CD14-positive monocyte (primary cell): ENCODE results near the gene NR2E1. TPM values are rescaled to one million over a fixed set of nuclear protein-coding genes. Genes with fewer than 3 reads are reported as not detected.

Source experiments
- DNase-seq, 3 donors: peaks; one replicate each; pipeline ENCODE4 v3.0.0-alpha.2; 2011 to 2022
- H2AFZ ChIP-seq: 2 replicates; pipeline ENCODE4 v1.6.0; 2012; ENCODE audit warnings: mild to moderate bottlenecking, low read depth, low read length, inconsistent platforms; ENCODE audit not compliant: insufficient read depth, poor library complexity, severe bottlenecking
- H3K27ac ChIP-seq, 2 donors: 1 replicate in 1 of 2; 2 replicates in 1 of 2; pipeline ENCODE4 v1.5.1; 2012 to 2013; ENCODE audit warnings: low read length in 2 of 2, control low read depth in 1 of 2, inconsistent platforms in 1 of 2, low read depth in 1 of 2, mild to moderate bottlenecking in 1 of 2
- H3K27me3 ChIP-seq, 2 donors: one replicate each; pipeline versions ENCODE4 v1.6.0 to v1.6.1; 2011 to 2013; ENCODE audit warnings: low read length in 2 of 2; ENCODE audit not compliant: control insufficient read depth in 2 of 2, insufficient read depth in 2 of 2
- H3K36me3 ChIP-seq, 2 donors: replicated peaks in 1 of 2; 1 replicate in 1 of 2; 2 replicates in 1 of 2; pipeline versions ENCODE4 v1.5.1 to v1.6.1; 2012 to 2013; ENCODE audit warnings: low read length in 2 of 2, control low read depth in 1 of 2, inconsistent platforms in 1 of 2, mild to moderate bottlenecking in 1 of 2; ENCODE audit not compliant: insufficient read depth in 2 of 2, control insufficient read depth in 1 of 2
- H3K4me1 ChIP-seq, 2 donors: 1 replicate in 1 of 2; 2 replicates in 1 of 2; pipeline versions ENCODE4 v1.5.1 to v1.6.1; 2012 to 2013; ENCODE audit warnings: low read length in 2 of 2, control low read depth in 1 of 2, inconsistent platforms in 1 of 2, mild to moderate bottlenecking in 1 of 2, moderate library complexity in 1 of 2; ENCODE audit not compliant: insufficient read depth in 2 of 2, control insufficient read depth in 1 of 2
- H3K4me2 ChIP-seq: replicated peaks from 2 replicates; pipeline ENCODE3; 2012; ENCODE audit warnings: low read length, moderate library complexity, mild to moderate bottlenecking; ENCODE audit not compliant: poor library complexity, severe bottlenecking; ENCODE audit errors: extremely low read depth
- H3K4me3 ChIP-seq, 3 experiments: fragments of 200-600 bp in 1 of 3; sonication (generic) in 1 of 3; replicated peaks in 1 of 3; 1 replicate in 2 of 3; 2 replicates in 1 of 3; pipeline ENCODE4 v1.5.1; 2011 to 2013; ENCODE audit warnings: low read length in 3 of 3, mild to moderate bottlenecking in 3 of 3, control low read depth in 2 of 3, low read depth in 2 of 3, inconsistent platforms in 1 of 3, moderate library complexity in 1 of 3
- H3K79me2 ChIP-seq: 2 replicates; pipeline ENCODE4 v1.6.0; 2012; ENCODE audit warnings: mild to moderate bottlenecking, control low read depth, inconsistent platforms, low read length, moderate library complexity; ENCODE audit not compliant: insufficient read depth
- H3K9ac ChIP-seq: 2 replicates; pipeline ENCODE4 v1.6.0; 2017; ENCODE audit warnings: low read length, mild to moderate bottlenecking; ENCODE audit not compliant: insufficient read depth, poor library complexity, severe bottlenecking
- H3K9me3 ChIP-seq, 2 donors: replicated peaks in 1 of 2; 1 replicate in 1 of 2; 2 replicates in 1 of 2; pipeline versions ENCODE4 v1.5.1 to v1.6.1; 2012 to 2013; ENCODE audit warnings: low read length in 2 of 2, control low read depth in 1 of 2; ENCODE audit not compliant: control insufficient read depth in 1 of 2, insufficient read depth in 1 of 2
- H4K20me1 ChIP-seq: 2 replicates; pipeline ENCODE4 v1.6.0; 2012; ENCODE audit warnings: mild to moderate bottlenecking, low read length, control low read depth, moderate library complexity; ENCODE audit not compliant: insufficient read depth
- H3K27ac Mint-ChIP-seq, 7 donors: one replicate each; pipeline ENCODE4 v1.8.0; 2020; ENCODE audit warnings: mild to moderate bottlenecking in 7 of 7, mixed read lengths in 7 of 7, moderate library complexity in 6 of 7, inconsistent platforms in 2 of 7
- H3K27me3 Mint-ChIP-seq, 3 donors: one replicate each; pipeline ENCODE4 v1.8.0; 2021 to 2022; ENCODE audit warnings: low read depth in 3 of 3, mild to moderate bottlenecking in 3 of 3, mixed read lengths in 3 of 3, moderate library complexity in 3 of 3, inconsistent platforms in 1 of 3
- H3K36me3 Mint-ChIP-seq, 2 donors: one replicate each; pipeline ENCODE4 v1.8.0; 2020; ENCODE audit warnings: mixed read lengths in 2 of 2, inconsistent platforms in 1 of 2, mild to moderate bottlenecking in 1 of 2
- H3K4me1 Mint-ChIP-seq: one replicate; pipeline ENCODE4 v1.8.0; 2020; ENCODE audit warnings: mild to moderate bottlenecking, mixed read lengths
- H3K4me3 Mint-ChIP-seq, 2 donors: one replicate each; pipeline ENCODE4 v1.8.0; 2020; ENCODE audit warnings: mild to moderate bottlenecking in 2 of 2, mixed read lengths in 2 of 2, moderate library complexity in 1 of 2
- H3K9me3 Mint-ChIP-seq, 7 donors: one replicate each; pipeline ENCODE4 v1.8.0; 2020 to 2022; ENCODE audit warnings: mixed read lengths in 7 of 7, mild to moderate bottlenecking in 6 of 7, moderate library complexity in 6 of 7, inconsistent platforms in 2 of 7
- WGBS: methylation state at CpG from one replicate; pipeline ENCODE4 v1.1.5; 2013; ENCODE audit warnings: missing lambda C conversion rate; ENCODE audit not compliant: insufficient coverage; 5-methylcytosine and 5-hydroxymethylcytosine counted together
- intact Hi-C, 2 donors: fragments of 100-400 bp; cut with micrococcal nuclease; formaldehyde crosslinking; loops; one replicate each; pipeline versions ENCODE4 v1.15.0 to v1.15.1; 2023
- polyA plus RNA-seq, 3 donors: library from polyadenylated mRNA; depleted of rRNA in 1 of 3; unstranded in 2 of 3; stranded (reverse) in 1 of 3; fragments of 300-500 nt in 2 of 3; fragments of >200 nt in 1 of 3; fragmentation: Illumina TruSeq in 2 of 3; gene quantifications; 1 replicate in 2 of 3; 2 replicates in 1 of 3; pipeline ENCODE4 v1.2.3, GENCODE V29; 2012 to 2021
- TF ChIP-seq, protein P1 (sequence below): fragments of 200-600 bp; IDR thresholded peaks from one replicate; pipeline ENCODE4 v1.8.0; 2022; ENCODE audit warnings: antibody characterized with exemption, mild to moderate bottlenecking

Gene NR2E1
- polyA plus RNA-seq, 3 donors = not detected

- TF ChIP-seq, protein P1, sequence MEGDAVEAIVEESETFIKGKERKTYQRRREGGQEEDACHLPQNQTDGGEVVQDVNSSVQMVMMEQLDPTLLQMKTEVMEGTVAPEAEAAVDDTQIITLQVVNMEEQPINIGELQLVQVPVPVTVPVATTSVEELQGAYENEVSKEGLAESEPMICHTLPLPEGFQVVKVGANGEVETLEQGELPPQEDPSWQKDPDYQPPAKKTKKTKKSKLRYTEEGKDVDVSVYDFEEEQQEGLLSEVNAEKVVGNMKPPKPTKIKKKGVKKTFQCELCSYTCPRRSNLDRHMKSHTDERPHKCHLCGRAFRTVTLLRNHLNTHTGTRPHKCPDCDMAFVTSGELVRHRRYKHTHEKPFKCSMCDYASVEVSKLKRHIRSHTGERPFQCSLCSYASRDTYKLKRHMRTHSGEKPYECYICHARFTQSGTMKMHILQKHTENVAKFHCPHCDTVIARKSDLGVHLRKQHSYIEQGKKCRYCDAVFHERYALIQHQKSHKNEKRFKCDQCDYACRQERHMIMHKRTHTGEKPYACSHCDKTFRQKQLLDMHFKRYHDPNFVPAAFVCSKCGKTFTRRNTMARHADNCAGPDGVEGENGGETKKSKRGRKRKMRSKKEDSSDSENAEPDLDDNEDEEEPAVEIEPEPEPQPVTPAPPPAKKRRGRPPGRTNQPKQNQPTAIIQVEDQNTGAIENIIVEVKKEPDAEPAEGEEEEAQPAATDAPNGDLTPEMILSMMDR = no peak
- WGBS = 4% methylated on average over 5 of the region's 18 CpGs
- H3K36me3 Mint-ChIP-seq = peaks cover 2 to 10% of the 10 kb centered on the region in 2 donors
- no peak overlapping the region for H3K27ac ChIP-seq
- H3K27me3 ChIP-seq = peaks cover 74 to 85% of the 10 kb centered on the region in 2 donors
- no peaks in the 10 kb centered on the region for H3K79me2 ChIP-seq
- peak overlapping the region in 1 of 2 donors; percentile 77 for H3K4me3 Mint-ChIP-seq
- DNase-seq = no peak
- no peak overlapping the region for H3K4me3 ChIP-seq
- intact Hi-C loops = no loop called here
- H3K9me3 ChIP-seq = peaks cover 0 to 23% of the 10 kb centered on the region in 2 donors
- peaks cover 0 to 15% (median 3%) of the 10 kb centered on the region in 7 donors for H3K9me3 Mint-ChIP-seq
- no peak overlapping the region for H2AFZ ChIP-seq
- H4K20me1 ChIP-seq = no peaks in the 10 kb centered on the region
- no peaks in the 10 kb centered on the region for H3K36me3 ChIP-seq
- peak overlapping the region; percentile 70 for H3K4me2 ChIP-seq
- peaks cover 12 to 19% of the 10 kb centered on the region in 2 donors for H3K4me1 ChIP-seq
- peaks cover 82 to 86% (median 83%) of the 10 kb centered on the region in 3 donors for H3K27me3 Mint-ChIP-seq
- H3K4me1 Mint-ChIP-seq = peaks cover 21% of the 10 kb centered on the region
- no peak overlapping the region for H3K9ac ChIP-seq
- no peak overlapping the region for H3K27ac Mint-ChIP-seq
Observed at GRCh38 chr6:108134213-108134970, 31.4 kb upstream of the NR2E1 start.

- no peak overlapping the region for H3K4me3 Mint-ChIP-seq
- peak; percentile 45 to 86 (median 65) for DNase-seq
- peak overlapping the region in 1 of 7 donors; percentile 22 for H3K27ac Mint-ChIP-seq
- peaks cover 14% of the 10 kb centered on the region for H3K4me1 Mint-ChIP-seq
- no CpG with 5 or more reads among the region's 1 CpG for WGBS
- no peaks in the 10 kb centered on the region for H4K20me1 ChIP-seq
- H3K79me2 ChIP-seq = no peaks in the 10 kb centered on the region
- H3K36me3 Mint-ChIP-seq = no peaks in the 10 kb centered on the region
- H2AFZ ChIP-seq = no peak overlapping the region
- TF ChIP-seq, protein P1 = no peak
- H3K9ac ChIP-seq = no peak overlapping the region
- H3K27me3 Mint-ChIP-seq = peaks cover 24 to 35% (median 28%) of the 10 kb centered on the region in 3 donors
- H3K27me3 ChIP-seq = peaks cover 5 to 27% of the 10 kb centered on the region in 2 donors
- H3K4me1 ChIP-seq = peaks cover 10 to 16% of the 10 kb centered on the region in 2 donors
- H3K9me3 ChIP-seq = no peaks in the 10 kb centered on the region
- H3K9me3 Mint-ChIP-seq = no peaks in the 10 kb centered on the region
- no peak overlapping the region for H3K27ac ChIP-seq
- H3K4me2 ChIP-seq = no peak overlapping the region
- H3K36me3 ChIP-seq = no peaks in the 10 kb centered on the region
- no peak overlapping the region for H3K4me3 ChIP-seq
- intact Hi-C loops = no loop called here
Observed at GRCh38 chr6:108142240-108142639, 23.6 kb upstream of the NR2E1 start.
